GM19351 (cell line): ENCODE data around the gene ZFC3H1.

Source experiments
- ATAC-seq: cut with Tn5 transposase; IDR thresholded peaks from one replicate; pipeline ENCODE4 v1.9.1; 2021; ENCODE audit warnings: mild to moderate bottlenecking, moderate library complexity; ENCODE audit not compliant: unreplicated experiment

ZFC3H1 gene

GRCh38 chr12:71638499-71638898 lies 25.1 kb downstream of the ZFC3H1 start:
- ATAC-seq: no peak

DNA sequence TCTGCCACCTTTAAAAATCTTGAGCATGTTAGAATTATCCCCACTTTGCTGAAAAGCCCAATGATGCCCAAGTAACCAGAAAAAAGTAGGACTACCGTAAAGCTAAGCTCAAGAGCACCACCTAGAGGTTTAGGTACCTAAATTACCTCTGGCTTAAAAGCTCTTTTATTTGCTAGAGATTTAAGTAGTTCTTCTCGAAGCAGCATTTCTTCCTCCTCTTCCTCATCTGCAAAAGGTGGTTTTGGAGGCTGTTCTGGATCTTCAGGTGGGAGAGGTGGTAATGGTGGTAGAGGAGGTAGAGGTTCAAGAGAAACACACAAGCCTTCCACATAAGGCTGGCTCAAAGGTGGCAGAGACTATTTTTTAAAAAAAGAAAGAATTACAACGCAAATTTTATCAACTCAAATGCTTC lies 26.9 kb downstream of the ZFC3H1 start:
- ATAC-seq: peak; percentile 66

DNA sequence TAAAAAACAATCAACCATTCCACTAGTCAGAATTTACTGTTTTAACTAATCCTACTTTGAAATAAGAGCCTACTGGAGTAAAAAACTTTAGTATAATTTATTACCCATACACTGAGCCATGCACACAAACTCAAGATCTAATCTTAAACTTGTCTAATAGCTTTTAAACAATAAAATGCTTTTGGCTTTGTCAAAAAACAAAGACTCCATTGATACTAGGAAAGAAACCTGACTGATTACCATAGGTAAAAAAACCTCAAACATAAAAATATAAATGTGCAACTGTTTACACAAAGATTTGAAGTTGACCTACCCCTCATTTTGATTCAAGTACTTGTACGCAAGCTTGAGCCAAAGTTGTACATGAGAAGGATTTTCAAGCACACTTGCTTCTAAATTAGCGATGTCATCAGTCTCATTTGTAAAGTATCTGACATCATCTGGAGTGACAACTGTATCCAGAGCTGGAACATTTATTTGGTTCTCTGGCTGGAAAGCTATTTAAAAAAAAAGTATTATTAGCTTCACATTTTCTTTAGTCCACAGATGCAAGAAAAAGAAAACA lies 36.1 kb downstream of the ZFC3H1 start:
- no peak for ATAC-seq

DNA sequence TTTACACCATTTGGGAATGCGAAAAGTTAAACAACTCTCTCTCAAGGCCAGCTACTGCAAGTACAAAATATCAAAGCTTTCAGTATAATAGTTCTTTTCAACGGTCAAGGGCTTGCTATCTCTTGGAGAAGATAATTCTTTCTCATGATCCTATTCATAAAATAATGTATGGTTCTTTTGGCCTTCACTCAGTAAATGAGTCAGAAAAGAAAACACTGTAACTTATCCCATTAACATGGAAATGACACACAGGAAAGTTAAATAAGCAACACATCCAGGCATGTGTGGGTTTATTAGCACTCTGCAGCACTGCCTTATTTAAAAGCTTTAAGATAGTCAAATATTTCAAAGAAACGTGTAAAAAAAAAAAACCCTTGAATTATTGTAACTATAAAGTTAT lies 36.9 kb downstream of the ZFC3H1 start:
- ATAC-seq: no peak

GRCh38 chr12:71626098-71626497 lies 37.5 kb downstream of the ZFC3H1 start:
- ATAC-seq: peak; percentile 80

- ATAC-seq: no peak
Observed at GRCh38 chr12:71625476-71625875, 38.2 kb downstream of the ZFC3H1 start.

DNA sequence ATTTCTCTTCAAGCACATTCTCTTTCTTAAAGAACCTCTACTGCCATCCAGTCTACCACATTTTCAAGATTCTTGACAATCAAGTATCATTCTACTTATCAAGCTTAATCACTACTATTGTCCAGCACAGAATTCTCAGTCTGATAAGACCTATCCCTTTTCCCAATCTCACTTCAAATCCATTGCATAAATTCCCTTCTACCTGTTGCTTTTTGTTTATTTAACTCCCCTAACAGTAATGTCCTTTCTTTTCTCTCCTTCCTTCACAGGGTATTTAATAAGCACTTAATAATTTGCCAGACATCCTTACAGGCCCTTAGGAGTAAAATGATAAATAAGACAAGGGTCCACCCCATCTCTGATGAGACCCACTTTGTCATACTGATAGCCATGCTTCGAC lies 41.7 kb downstream of the ZFC3H1 start:
- ATAC-seq: no peak

DNA sequence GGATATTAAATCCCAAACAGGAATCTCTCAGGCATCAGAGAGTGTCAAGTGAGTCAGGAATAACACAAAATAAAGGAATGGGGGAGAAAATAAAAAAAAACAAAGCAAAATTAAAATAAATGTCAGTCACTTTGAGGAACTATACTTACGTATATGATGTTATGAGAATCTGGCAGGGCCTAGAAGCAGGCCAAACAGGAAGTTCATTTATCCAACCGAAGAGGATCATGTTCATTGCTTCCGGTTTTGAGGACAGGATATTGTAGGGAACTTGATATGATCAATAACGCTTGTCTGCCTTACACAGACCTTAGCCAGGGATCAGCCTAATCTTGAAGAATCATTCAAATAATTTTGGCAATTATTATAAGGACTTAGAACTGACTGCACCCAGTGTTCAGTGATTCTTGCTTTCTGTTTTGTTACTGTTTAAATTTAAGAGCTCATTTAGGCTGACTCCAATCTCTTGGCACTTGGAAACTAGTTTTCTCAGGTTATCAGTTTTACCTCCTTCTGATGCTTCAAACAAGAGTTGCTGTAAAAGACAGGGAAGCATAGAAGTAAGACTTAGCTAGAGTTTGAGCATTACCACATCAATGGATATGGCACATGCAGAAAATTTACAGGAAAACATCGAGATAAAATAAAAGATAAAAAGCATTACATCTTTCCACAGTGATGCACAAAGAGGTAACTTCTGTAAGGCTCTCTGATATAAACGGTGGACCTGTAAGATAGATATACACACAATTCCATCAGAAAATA lies 53.4 kb downstream of the ZFC3H1 start:
- no peak for ATAC-seq

DNA sequence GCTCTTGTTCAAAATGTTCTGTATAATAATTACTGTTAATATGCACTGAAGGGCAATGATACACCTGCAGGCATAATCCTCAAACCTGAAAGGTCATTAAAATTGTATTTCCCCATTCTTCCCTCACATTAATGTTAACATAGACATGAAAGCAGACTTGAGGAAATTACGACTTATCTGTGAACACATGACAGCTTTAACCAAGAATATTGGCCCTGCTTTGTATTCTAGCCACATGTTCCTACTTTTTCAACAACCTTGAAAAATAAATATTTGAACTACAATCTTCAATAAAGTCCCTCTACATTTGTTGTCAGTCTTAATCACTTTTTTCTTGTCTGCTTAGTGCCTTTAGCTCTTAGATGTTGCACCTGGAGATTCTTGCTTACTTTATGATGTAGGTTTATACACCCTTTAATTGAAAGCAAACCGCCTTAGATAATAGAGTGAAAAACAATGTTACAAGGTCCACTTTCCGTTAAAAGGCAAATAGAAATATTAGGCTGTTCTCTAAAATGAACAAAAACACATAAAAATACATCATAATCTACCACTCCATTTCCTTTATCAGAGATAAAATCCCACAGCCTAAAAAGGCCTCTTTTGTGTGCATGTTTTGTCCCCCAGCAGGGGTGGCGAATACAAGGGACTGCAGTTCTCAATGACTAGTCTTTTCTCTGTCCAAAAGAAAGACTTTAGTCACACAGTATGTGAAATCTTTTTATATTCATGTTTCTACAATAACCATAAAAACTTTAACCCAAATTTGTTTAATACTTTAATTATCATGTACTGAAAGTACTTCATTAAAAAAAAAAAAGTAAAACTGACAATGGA lies 55.9 kb downstream of the ZFC3H1 start:
- no peak for ATAC-seq

GRCh38 chr12:71605039-71605438 lies 58.6 kb downstream of the ZFC3H1 start:
- ATAC-seq: no peak

DNA sequence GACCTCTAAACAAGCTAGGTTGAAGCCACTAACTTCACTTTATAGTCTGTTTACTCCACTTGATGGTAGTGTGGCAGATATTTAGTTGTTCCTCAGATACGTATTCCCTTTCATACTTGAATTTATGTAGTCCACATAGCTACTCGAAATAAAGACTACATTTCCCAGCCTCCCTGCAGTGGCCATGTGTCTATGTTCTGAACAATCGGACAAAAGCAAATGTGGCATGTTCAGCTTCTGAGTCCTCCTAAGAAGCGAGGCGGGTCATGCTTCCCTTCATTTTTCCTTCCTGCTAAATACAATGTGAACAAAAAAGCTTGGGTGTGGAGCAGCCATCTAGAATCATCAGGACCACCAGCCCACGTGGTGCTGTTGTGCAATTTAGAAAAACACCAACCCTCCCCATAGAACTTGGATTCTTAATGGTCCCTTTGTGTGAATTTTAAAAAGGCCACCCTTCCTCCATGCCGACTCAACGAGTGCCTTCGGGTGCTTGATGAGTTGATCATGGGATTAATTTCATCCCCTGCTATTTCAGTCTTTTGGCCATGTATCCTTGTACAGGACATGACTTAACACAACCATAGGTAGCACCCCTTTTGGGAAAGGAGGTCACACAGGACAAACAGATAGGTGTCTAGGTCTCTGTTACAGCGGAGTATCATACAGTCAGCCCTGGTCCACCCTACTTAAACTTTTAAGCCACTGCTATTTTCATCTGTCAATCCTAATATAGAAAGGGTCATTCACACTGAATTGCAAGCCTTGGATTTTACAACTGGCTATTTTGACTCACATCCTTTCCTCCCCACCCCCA lies 60.7 kb downstream of the ZFC3H1 start:
- ATAC-seq: no peak

DNA sequence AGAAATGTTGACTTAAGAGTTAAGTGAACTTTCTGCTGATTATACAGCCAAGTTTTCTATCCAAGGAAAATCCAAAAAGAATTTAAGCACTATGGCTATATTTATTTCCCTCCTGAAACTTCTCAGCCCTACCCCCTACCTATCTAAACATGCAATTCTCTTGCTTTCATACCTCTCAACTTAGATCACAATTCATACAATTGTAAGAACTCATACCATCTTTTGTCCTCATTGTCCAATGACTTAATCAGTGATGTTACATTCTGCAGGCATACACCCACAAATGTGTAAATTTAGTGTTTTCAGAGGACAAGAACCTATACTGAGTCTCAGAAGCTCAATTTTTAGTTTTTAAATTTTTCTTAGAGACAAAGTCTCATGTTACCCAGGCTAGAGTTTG lies 62.1 kb downstream of the ZFC3H1 start:
- ATAC-seq: no peak

GRCh38 chr12:71599210-71599609 lies 64.4 kb downstream of the ZFC3H1 start:
- no peak for ATAC-seq

GRCh38 chr12:71594214-71594948 lies 69.3 kb downstream of the ZFC3H1 start:
- ATAC-seq: no peak

DNA sequence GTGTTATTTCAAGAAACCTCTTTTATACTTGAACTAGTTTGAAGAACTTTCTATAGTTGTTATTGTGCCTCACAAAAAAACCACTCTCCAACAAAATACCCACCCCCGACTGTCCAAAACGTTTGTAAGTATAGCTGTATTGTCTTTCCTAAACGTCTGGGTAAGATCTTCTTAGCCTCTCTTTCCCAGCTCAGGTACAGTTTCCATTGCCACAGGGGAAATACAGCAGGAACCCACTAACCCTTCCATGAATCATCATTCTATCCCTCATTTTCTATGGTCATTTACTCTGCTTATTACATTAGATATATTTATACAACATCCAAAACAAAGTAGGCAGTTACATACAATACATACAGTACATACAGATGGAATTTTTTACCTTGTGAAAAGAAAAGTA lies 70.8 kb downstream of the ZFC3H1 start:
- ATAC-seq: no peak

DNA sequence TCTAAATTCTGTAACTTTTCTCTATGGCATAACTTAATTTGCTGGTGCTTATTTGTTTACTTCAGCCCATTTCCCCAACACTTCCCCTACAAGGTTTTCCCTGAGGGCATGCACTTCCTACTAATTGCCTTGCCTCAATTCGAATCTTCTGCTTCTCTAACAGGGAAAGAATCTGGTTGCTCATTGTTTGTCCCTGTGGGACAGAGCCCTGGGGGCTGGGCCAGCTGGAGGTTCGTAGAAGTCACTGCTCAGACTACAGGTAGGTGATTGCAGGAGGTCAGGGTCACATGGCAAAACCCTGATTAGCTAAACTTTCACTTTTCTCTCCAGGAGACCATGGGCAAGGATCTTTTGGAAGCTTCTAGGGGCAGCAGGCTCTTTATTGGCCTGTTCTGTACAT lies 72.0 kb downstream of the ZFC3H1 start:
- no peak for ATAC-seq

DNA sequence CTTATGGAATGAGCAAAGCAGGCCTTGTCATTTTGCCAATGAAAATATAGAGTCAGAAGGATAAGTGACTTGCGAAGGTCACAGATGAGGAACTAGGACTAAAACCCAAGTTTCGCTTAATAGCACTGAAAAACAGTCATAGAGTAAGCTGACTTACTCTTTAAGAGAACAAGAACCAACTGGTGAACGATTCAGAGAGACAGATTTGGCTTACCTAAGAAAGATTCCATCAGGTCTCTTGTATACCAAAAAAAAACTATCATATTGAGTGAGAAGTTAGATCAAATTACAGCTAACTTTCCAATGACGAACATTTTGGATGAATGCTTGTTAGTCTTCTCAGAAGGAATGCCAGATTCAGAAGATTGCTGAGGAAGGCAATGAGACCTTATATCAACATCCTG lies 74.2 kb downstream of the ZFC3H1 start:
- peak; percentile 88 for ATAC-seq

DNA sequence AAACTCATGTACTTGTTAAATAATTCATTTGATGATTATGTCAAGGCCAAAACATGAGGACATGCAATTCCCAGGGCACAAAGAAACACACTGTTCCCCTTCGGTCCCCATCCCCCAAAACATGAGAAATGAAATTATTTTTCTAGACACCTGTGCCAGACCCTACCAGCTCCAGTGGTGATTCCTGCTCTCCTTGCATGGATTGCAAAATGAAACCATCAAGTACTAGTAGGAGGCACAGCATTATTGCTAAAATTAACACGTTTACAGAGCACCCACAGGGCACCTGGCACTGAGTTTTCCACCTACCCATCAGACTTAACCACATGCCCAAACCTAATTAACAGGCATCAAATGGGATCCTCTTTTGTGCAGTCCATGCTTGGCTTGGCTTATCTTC lies 76.6 kb downstream of the ZFC3H1 start:
- ATAC-seq: no peak

GRCh38 chr12:71585218-71585617 lies 78.4 kb downstream of the ZFC3H1 start:
- no peak for ATAC-seq

DNA sequence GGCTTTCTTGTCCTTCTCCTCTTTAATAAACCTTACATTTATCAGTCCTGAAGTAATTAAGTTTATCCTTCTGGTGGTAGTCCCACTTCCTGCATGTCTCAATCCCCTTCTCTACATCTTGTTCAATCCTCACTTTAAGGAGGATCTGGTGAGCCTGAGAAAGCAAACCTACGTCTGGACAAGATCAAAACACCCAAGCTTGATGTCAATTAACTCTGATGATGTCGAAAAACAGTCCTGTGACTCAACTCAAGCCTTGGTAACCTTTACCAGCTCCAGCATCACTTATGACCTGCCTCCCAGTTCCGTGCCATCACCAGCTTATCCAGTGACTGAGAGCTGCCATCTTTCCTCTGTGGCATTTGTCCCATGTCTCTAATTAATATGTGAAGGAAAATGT lies 79.3 kb downstream of the ZFC3H1 start:
- ATAC-seq: no peak
